GM18502 (cell line): ENCODE data around the gene RCL1.

Experiments
- ATAC-seq: cut with Tn5 transposase; IDR thresholded peaks from one replicate; pipeline ENCODE4 v1.9.1; 2021; ENCODE audit warnings: mild to moderate bottlenecking; ENCODE audit not compliant: unreplicated experiment, poor library complexity

RCL1 gene

GRCh38 chr9:4805191-4805918 lies 12.6 kb downstream of the RCL1 start:
- ATAC-seq: no peak

- ATAC-seq: no peak
These were observed 17.8 kb downstream of the RCL1 start for GRCh38 chr9:4810565-4810964.

- no peak for ATAC-seq
These were observed 19.1 kb downstream of the RCL1 start for GRCh38 chr9:4811824-4812223.

GRCh38 chr9:4812858-4813257 lies 20.1 kb downstream of the RCL1 start:
- no peak for ATAC-seq

GRCh38 chr9:4814913-4815312 lies 22.2 kb downstream of the RCL1 start:
- peak; percentile 78 for ATAC-seq

GRCh38 chr9:4815381-4815956 lies 22.7 kb downstream of the RCL1 start:
- peak; percentile 34 for ATAC-seq

GRCh38 chr9:4820168-4820567 lies 27.4 kb downstream of the RCL1 start:
- ATAC-seq: no peak

GRCh38 chr9:4821133-4821532 lies 28.4 kb downstream of the RCL1 start:
- no peak for ATAC-seq

GRCh38 chr9:4822057-4822456 lies 29.3 kb downstream of the RCL1 start:
- ATAC-seq: no peak

- ATAC-seq: no peak
These were observed 33.8 kb downstream of the RCL1 start for GRCh38 chr9:4826417-4827166.

GRCh38 chr9:4827224-4827623 lies 34.5 kb downstream of the RCL1 start:
- no peak for ATAC-seq

GRCh38 chr9:4828761-4829160 lies 36.0 kb downstream of the RCL1 start:
- ATAC-seq: no peak

GRCh38 chr9:4829969-4830368 lies 37.2 kb downstream of the RCL1 start:
- ATAC-seq: no peak

- no peak for ATAC-seq
These were observed 38.0 kb downstream of the RCL1 start for GRCh38 chr9:4830699-4831098.

- no peak for ATAC-seq
These were observed 38.4 kb downstream of the RCL1 start for GRCh38 chr9:4831119-4831518.

- no peak for ATAC-seq
These were observed 39.2 kb downstream of the RCL1 start for GRCh38 chr9:4831944-4832343.

- ATAC-seq: no peak
These were observed 40.2 kb downstream of the RCL1 start for GRCh38 chr9:4832786-4833579.

GRCh38 chr9:4833781-4834560 lies 41.2 kb downstream of the RCL1 start:
- ATAC-seq: no peak

GRCh38 chr9:4836676-4837075 lies 43.9 kb downstream of the RCL1 start:
- no peak for ATAC-seq
